ENCODE measurements around the gene LTA4H. TPM values are rescaled to one million over a fixed set of nuclear protein-coding genes. Genes with fewer than 3 reads are reported as not detected.
"Not testable (repeated sequence)": the region's sequence is repeated elsewhere in the genome, so short reads cannot be mapped to it uniquely, and the experiment has no call there.

LTA4H gene
- 63.4 TPM for polyA plus RNA-seq (2013, experiment 1 of 2; ENCODE audit: insufficient read length)
- polyA plus RNA-seq (2013, experiment 2 of 2; ENCODE audit: insufficient read length): 64.5 TPM

GRCh38 chr12:96035283-96036236 is at the start of gene LTA4H:
Gene LTA4H, minus strand, starts transcription at chr12:96035587. Its CDS starts 68 bp downstream, at chr12:96035519.
- DNase-seq: peak; percentile 99

GRCh38 chr12:96084624-96085023 is 49.2 kb upstream of the LTA4H start:
- no peak for DNase-seq

- DNase-seq: no peak
These were observed 47.8 kb upstream of the LTA4H start for GRCh38 chr12:96083020-96083719.

- no peak for DNase-seq
These were observed 46.2 kb upstream of the LTA4H start for GRCh38 chr12:96081596-96081995.

- no peak for DNase-seq
These were observed 43.1 kb upstream of the LTA4H start for GRCh38 chr12:96078231-96079135.

- no peak for DNase-seq
These were observed 41.7 kb upstream of the LTA4H start for GRCh38 chr12:96077081-96077480.

- no peak for DNase-seq
These were observed 40.2 kb upstream of the LTA4H start for GRCh38 chr12:96075560-96075959.

- no peak for DNase-seq
These were observed 38.3 kb upstream of the LTA4H start for GRCh38 chr12:96073346-96074330.

- peak; percentile 28 for DNase-seq
These were observed 35.4 kb upstream of the LTA4H start for GRCh38 chr12:96070670-96071279.

GRCh38 chr12:96069511-96070231 is 34.3 kb upstream of the LTA4H start:
- DNase-seq: no peak

- no peak for DNase-seq
These were observed 33.2 kb upstream of the LTA4H start for GRCh38 chr12:96068636-96069035.

GRCh38 chr12:96068111-96068510 is 32.7 kb upstream of the LTA4H start:
- no peak for DNase-seq

- DNase-seq: not testable (repeated sequence)
These were observed 30.4 kb upstream of the LTA4H start for GRCh38 chr12:96065776-96066175.

GRCh38 chr12:96064966-96065365 is 29.6 kb upstream of the LTA4H start:
- DNase-seq: no peak

GRCh38 chr12:96064271-96064670 is 28.9 kb upstream of the LTA4H start:
- no peak for DNase-seq

- DNase-seq: peak; percentile 37
These were observed 27.7 kb upstream of the LTA4H start for GRCh38 chr12:96063046-96063445.

- peak; percentile 84 for DNase-seq
These were observed 26.6 kb upstream of the LTA4H start for GRCh38 chr12:96061864-96062453.

- no peak for DNase-seq
These were observed 25.9 kb upstream of the LTA4H start for GRCh38 chr12:96061323-96061722.

GRCh38 chr12:96060041-96060440 is 24.7 kb upstream of the LTA4H start:
- DNase-seq: no peak
